GM21423 (cell line): ENCODE data around the gene UGCG.
"Not testable (repeated sequence)": the region's sequence is repeated elsewhere in the genome, so short reads cannot be mapped to it uniquely, and the experiment has no call there.

ENCODE experiments used
- ATAC-seq: cut with Tn5 transposase; IDR thresholded peaks from one replicate; pipeline ENCODE4 v1.9.1; 2021; ENCODE audit warnings: mild to moderate bottlenecking, moderate library complexity; ENCODE audit not compliant: unreplicated experiment

Gene UGCG

DNA sequence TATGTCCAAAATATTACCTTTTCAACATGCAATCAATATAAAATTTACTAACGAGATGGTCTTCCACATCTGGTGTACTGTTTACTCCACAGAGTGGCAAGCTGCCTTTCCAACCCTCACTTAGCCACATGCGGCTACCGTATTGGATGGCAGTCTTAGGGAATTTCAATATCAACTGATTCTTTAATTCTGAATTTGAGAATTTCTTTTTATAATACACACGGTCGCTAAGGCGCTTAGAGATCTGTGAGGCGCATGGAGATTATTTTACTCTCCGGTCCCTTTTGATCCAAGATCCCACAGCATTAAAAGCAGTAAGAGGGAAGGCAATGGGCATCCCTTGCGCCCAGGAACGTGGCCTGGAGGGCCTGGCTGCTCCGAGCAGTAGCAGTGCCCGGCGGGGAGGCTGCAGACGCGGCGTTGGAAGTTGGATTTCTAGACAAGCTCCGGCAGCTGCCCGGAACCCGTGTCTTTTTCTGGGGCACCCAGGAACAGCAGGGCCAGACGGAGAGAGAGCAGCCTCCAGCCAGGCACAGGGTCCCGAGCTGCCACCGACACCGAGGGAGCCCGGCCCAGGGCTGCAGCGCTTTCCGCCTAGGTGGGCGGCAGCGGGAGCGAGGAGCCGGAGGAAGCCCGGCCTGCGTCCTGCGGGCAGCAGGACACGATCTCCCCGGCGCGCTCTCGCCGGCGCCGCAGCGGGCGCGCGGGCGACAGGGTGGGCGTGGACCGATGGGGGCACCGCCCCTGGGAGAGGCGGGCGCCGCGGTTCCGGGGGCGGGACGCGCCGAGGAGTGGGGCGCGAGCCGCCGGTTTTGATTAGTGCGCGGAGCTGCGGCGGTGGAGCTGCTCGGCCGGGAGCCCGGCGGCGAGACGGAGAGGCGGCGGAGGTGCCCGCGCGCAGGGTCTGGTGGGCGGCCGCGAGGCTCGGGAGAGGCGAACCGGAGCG lies at the start of gene UGCG:
TSS of gene UGCG (plus strand) at position 819 of the 946 bp plus-strand sequence. CDS start 402 bp downstream, outside the sequence.
- ATAC-seq: peak; percentile 74

GRCh38 chr9:111851553-111851952 lies 45.1 kb upstream of the UGCG start:
- ATAC-seq: no peak

- no peak for ATAC-seq
These were observed 44.3 kb upstream of the UGCG start for GRCh38 chr9:111852291-111852690.

- no peak for ATAC-seq
These were observed 43.2 kb upstream of the UGCG start for GRCh38 chr9:111853450-111853827.

GRCh38 chr9:111854799-111855198 lies 41.8 kb upstream of the UGCG start:
- no peak for ATAC-seq

GRCh38 chr9:111857555-111858211 lies 38.9 kb upstream of the UGCG start:
- ATAC-seq: no peak

- no peak for ATAC-seq
These were observed 36.2 kb upstream of the UGCG start for GRCh38 chr9:111860443-111860842.

DNA sequence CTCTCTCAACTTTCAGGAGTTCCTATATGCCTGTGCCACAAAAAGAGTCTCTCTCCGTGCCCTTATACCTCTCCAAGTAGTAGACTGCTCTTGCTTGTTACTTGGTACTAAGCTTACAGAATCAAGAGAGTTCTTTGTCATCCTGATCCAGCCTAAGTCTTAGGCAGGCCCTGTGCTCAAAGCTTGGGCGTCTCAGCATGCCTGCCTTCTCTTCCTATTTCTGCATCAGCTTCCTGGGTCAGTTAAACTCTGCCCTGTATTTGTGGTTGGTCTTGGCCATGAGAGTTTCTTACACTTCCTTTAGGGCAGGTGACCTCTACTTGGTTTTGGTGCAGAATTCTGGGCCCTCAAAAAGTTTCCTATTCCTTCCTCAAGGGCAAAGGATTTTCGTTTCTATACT lies 33.0 kb upstream of the UGCG start:
- ATAC-seq: no peak

DNA sequence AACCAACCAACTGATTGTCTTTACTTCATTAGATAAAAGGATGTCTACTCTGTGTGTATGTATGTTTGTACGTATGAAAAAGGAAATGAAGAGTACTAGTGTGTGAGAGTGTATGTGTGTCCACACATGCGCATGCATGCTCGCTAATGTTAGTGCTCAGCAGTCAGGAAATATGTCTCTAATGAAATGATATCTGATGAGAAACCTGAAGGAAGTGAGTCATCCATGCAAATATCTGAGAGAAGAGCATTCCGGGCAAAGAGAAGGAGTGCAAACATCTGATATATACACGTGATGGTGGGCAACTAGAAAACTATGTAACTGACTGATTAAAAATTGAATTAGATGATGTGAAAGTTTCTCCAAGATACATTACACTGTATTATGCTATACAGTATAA lies 29.6 kb upstream of the UGCG start:
- no peak for ATAC-seq

DNA sequence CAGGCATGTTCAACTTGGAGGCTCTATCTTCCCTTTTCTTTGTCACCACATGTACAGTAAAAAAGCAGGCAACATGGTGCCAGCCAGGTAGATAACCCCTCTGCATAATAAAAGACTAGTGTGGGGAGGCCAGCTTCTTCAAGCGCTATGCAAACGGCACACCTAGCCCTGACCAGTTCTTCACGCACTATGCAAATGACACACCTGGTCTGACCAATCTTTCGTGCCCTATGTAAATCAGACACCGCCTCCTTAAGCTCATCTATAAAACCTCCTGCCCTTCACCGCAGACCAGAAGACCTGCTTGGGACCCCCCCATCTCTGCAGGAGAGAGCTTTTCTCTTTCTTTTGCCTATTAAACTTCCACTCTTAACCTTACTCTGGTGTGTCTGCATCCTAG lies 28.1 kb upstream of the UGCG start:
- ATAC-seq: no peak

DNA sequence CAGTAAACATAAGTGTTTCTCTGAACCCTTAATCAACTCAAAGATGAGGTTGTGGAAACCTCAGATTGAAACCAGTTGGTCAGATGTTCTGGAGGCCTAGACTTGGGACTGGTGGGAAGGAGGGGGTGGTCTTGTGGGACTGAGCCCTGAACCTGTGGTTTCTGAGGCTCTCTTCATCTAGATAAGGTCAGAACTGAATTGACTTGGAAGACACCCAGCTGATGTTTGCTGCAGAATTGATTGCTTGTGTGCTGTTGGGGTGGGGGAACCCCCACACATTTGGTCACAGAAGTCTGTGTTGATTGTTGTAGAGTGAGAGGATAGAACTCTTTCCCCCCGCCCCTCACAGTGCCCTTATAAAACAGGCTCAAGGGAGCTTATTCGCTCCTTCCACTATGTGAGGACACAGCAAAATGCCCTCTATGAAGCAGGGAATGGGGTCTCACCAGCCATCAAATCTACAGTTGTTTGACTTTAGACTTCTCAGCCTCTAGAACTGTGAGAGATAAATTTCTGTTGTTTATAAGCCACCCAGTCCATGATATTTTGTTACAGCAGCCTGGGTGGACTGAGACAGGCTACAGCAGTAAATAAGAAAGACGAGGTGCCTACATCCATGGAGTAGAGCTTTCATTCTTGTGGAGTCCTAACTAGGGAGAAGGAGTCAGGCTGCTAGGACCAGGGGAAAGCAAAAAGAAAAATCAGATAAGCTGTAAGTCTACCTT lies 25.7 kb upstream of the UGCG start:
- ATAC-seq: no peak

GRCh38 chr9:111871499-111871855 lies 25.1 kb upstream of the UGCG start:
- ATAC-seq: no peak

- no peak for ATAC-seq
These were observed 23.7 kb upstream of the UGCG start for GRCh38 chr9:111872886-111873285.

DNA sequence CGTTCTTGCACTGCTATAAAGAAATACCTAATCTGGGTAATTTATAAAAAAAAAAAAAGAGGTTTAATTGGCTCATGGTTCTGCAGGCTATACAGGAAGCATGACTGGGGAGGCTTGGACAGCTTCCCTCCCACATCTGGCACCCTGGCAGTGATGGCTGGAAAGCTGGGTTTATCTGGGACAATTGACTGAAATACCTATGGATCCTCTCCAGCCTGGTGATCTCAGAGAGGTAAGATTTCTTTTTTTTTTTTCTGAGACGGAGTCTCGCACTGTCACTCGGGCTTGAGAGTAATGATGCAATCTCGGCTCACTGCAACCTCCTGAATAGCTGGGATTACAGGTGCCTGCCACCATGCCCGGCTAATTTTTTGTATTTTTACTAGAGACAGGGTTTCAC lies 22.7 kb upstream of the UGCG start:
- ATAC-seq: no peak

DNA sequence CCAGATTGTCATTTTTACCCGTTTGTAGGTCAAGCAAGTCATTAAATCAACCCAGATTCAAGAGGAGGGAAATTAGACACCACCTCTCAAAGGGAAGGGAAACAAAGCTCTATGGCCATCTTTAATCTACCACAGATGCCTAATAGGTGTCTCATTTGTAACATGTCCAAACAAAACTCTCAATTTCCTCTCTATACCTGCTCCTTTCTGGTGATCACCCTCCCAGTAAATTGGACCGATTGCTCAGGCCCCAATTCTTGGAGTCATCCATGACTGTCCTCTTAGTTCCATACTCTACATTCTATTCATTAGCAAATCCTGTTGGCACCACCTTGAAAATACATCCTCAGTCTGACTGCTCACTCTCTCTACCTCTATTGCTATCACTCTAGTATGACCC lies 22.1 kb upstream of the UGCG start:
- ATAC-seq: no peak

GRCh38 chr9:111875291-111875690 lies 21.3 kb upstream of the UGCG start:
- ATAC-seq: not testable (repeated sequence)

DNA sequence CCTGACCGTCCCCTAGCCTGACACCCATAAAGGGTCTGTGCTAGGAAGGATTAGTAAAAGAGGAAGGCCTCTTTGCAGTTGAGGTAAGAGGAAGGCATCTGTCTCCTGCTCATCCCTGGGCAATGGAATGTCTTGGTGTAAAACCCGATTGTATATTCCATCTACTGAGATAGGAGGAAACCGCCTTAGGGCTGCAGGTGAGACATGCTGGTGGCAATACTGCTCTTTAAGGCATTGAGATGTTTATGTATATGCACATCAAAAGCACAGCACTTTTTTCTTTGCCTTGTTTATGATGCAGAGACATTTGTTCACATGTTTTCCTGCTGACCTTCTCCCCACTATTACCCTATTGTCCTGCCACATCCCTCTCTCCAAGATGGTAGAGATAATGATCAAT lies 20.9 kb upstream of the UGCG start:
- not testable (repeated sequence) for ATAC-seq

GRCh38 chr9:111876179-111876578 lies 20.4 kb upstream of the UGCG start:
- ATAC-seq: no peak

- ATAC-seq: no peak
These were observed 19.2 kb upstream of the UGCG start for GRCh38 chr9:111877420-111877819.

DNA sequence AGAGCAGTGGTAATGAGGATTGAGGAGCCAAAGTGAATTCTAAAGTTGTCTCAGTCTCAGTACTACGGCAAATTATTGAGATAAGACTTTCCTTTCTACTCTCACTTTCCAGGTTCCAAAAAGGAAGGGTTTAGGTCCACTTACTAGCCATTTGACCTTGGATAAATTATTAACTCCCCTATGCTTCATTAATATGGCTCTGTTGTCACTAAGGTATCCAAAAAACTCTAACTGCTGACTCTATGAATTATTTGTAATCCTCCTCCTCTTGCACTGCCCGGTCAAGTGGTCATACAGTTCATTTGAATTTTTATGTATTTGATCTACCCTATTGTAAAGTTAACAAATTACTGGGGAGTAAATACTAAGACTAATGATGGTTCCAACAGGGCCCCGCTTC lies 17.7 kb upstream of the UGCG start:
- ATAC-seq: no peak

GRCh38 chr9:111886983-111887718 lies 9.5 kb upstream of the UGCG start:
- ATAC-seq: no peak
